Measurements from ENCODE around the gene PDZRN4. TPM values are rescaled to one million over a fixed set of nuclear protein-coding genes. Genes with fewer than 3 reads are reported as not detected.

Gene PDZRN4
- total RNA-seq, 4 donors from 2014 or later, result 0.54 to 2.9 (median 1.1) TPM

GRCh38 chr12:41424651-41425050 lies 236.5 kb downstream of the PDZRN4 start:
- WGBS, 2 donors, result 91 to 97% methylated on average over 1 of the region's 1 CpG

GRCh38 chr12:41433460-41433859 lies 245.3 kb downstream of the PDZRN4 start:
- H3K36me3 ChIP-seq, result no peaks in the 10 kb centered on the region
- H3K27me3 ChIP-seq, result no peaks in the 10 kb centered on the region
- TF ChIP-seq POLR2A (IDR thresholded peaks at IDR 0.05) (no peak), CTCF (IDR thresholded peaks at IDR 0.05) (no peak)
- no peak for DNase-seq
- no peaks in the 10 kb centered on the region for H3K9me3 ChIP-seq
- no peak overlapping the region for H3K4me3 ChIP-seq (replicated peaks in 1 of 3)
- no peak overlapping the region for H3K27ac ChIP-seq
- H3K4me1 ChIP-seq, result no peaks in the 10 kb centered on the region
- intact Hi-C loops (cut with DNase I), result no loop called here
- WGBS, 2 donors, result 90 to 95% methylated on average over 5 of the region's 5 CpGs

More at GRCh38 chr12:41424651-41425050, 236.5 kb downstream of the PDZRN4 start:
- Histone ChIP-seq H3K36me3 (no peaks in the 10 kb centered on the region), H3K4me3 (replicated peaks in 1 of 3) (no peak overlapping the region), H3K27me3 (no peaks in the 10 kb centered on the region), H3K9me3 (no peaks in the 10 kb centered on the region), H3K27ac (no peak overlapping the region), H3K4me1 (no peaks in the 10 kb centered on the region)
- TF ChIP-seq CTCF (IDR thresholded peaks at IDR 0.05) (no peak), POLR2A (IDR thresholded peaks at IDR 0.05) (no peak)
- no peak for DNase-seq
- intact Hi-C loops (cut with DNase I), result no loop called here

GRCh38 chr12:41436076-41436475 lies 248.0 kb downstream of the PDZRN4 start:
- Histone ChIP-seq H3K27me3 (no peaks in the 10 kb centered on the region), H3K4me3 (replicated peaks in 1 of 3) (no peak overlapping the region), H3K27ac (no peak overlapping the region), H3K4me1 (no peaks in the 10 kb centered on the region), H3K36me3 (no peaks in the 10 kb centered on the region), H3K9me3 (no peaks in the 10 kb centered on the region)
- TF ChIP-seq CTCF (IDR thresholded peaks at IDR 0.05), result no peak
- no peak for TF ChIP-seq POLR2A (IDR thresholded peaks at IDR 0.05)
- no peak for DNase-seq
- 50 to 52% methylated on average over 4 of the region's 4 CpGs for WGBS, 2 donors
- intact Hi-C loops (cut with DNase I), result no loop called here

- no peaks in the 10 kb centered on the region for H3K27me3 ChIP-seq
- no peak for DNase-seq
- no peak for TF ChIP-seq CTCF (IDR thresholded peaks at IDR 0.05)
- no peak for TF ChIP-seq POLR2A (IDR thresholded peaks at IDR 0.05)
- H3K4me1 ChIP-seq, result no peaks in the 10 kb centered on the region
- intact Hi-C loops (cut with DNase I), result no loop called here
- WGBS, 2 donors, result 54 to 58% methylated on average over 5 of the region's 5 CpGs
- no peak overlapping the region for H3K27ac ChIP-seq
- no peaks in the 10 kb centered on the region for H3K9me3 ChIP-seq
- no peaks in the 10 kb centered on the region for H3K36me3 ChIP-seq
- no peak overlapping the region for H3K4me3 ChIP-seq (replicated peaks in 1 of 3)
Measured at GRCh38 chr12:41437563-41437962, 249.4 kb downstream of the PDZRN4 start.

- no peak overlapping the region for H3K4me3 ChIP-seq (replicated peaks in 1 of 3)
- no peak for TF ChIP-seq POLR2A (IDR thresholded peaks at IDR 0.05)
- TF ChIP-seq CTCF (IDR thresholded peaks at IDR 0.05), result no peak
- no peaks in the 10 kb centered on the region for H3K4me1 ChIP-seq
- WGBS, 2 donors, result 77 to 80% methylated on average over 3 of the region's 3 CpGs
- no peak for DNase-seq
- intact Hi-C loops (cut with DNase I), result no loop called here
- no peaks in the 10 kb centered on the region for H3K36me3 ChIP-seq
- no peaks in the 10 kb centered on the region for H3K27me3 ChIP-seq
- H3K27ac ChIP-seq, result no peak overlapping the region
- no peaks in the 10 kb centered on the region for H3K9me3 ChIP-seq
Measured at GRCh38 chr12:41438854-41439541, 250.9 kb downstream of the PDZRN4 start.

Measured in thyroid gland (tissue), 4 donors.